Stomach (tissue), 4 donors: ENCODE data around the gene DCC.

Source experiments
- EP300 ChIP-seq: sonication (generic); formaldehyde crosslinking; IDR thresholded peaks from one replicate; pipeline ENCODE4 v1.6.1; 2017; ENCODE audit warnings: antibody characterized with exemption
- POLR2A ChIP-seq, 4 donors: fragments of 450-650 bp; IDR thresholded peaks; one replicate each; pipeline ENCODE4 v1.6.1; 2016; ENCODE audit warnings: antibody characterized with exemption in 4 of 4, control low read depth in 2 of 4, mild to moderate bottlenecking in 1 of 4, moderate library complexity in 1 of 4
- TF ChIP-seq, protein P1 (sequence below), 7 experiments: fragments of 450-650 bp in 4 of 7; fragments of 200-600 bp in 3 of 7; sonication (generic) in 3 of 7; IDR thresholded peaks; one replicate each; pipeline ENCODE4 v1.5.1; 2016 to 2019; ENCODE audit warnings: antibody characterized with exemption in 7 of 7, control low read depth in 2 of 7, mild to moderate bottlenecking in 1 of 7

GRCh38 chr18:52567360-52567759 lies 227.4 kb downstream of the DCC start:
- TF ChIP-seq, protein P1, sequence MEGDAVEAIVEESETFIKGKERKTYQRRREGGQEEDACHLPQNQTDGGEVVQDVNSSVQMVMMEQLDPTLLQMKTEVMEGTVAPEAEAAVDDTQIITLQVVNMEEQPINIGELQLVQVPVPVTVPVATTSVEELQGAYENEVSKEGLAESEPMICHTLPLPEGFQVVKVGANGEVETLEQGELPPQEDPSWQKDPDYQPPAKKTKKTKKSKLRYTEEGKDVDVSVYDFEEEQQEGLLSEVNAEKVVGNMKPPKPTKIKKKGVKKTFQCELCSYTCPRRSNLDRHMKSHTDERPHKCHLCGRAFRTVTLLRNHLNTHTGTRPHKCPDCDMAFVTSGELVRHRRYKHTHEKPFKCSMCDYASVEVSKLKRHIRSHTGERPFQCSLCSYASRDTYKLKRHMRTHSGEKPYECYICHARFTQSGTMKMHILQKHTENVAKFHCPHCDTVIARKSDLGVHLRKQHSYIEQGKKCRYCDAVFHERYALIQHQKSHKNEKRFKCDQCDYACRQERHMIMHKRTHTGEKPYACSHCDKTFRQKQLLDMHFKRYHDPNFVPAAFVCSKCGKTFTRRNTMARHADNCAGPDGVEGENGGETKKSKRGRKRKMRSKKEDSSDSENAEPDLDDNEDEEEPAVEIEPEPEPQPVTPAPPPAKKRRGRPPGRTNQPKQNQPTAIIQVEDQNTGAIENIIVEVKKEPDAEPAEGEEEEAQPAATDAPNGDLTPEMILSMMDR (IDR thresholded peaks at IDR 0.05): no peak
- no peak for TF ChIP-seq EP300
- TF ChIP-seq POLR2A (IDR thresholded peaks at IDR 0.05): no peak
